Activated B cell treated with CpG ODN at 0.5 μM for 24 hours (primary cell): ENCODE data around the gene IGSF5. TPM values are rescaled to one million over a fixed set of nuclear protein-coding genes. Genes with fewer than 3 reads are reported as not detected.

Source experiments
- ATAC-seq: fragments of 200-7000 bp; cut with Tn5 transposase; one replicate; pipeline ENCODE4 v1.10.0; 2021; ENCODE audit warnings: low read depth, mild to moderate bottlenecking, moderate library complexity
- CTCF ChIA-PET: fragments of 350-600 bp; sonication (Branson Sonifier 250); formaldehyde crosslinking; loops from one replicate; lab custom pipeline; 2021; ENCODE audit warnings: antibody characterized with exemption; lab: Charles Lee
- POLR2A ChIA-PET: fragments of 350-600 bp; sonication (Branson Sonifier 250); formaldehyde crosslinking; loops from one replicate; lab custom pipeline; 2021; ENCODE audit warnings: antibody characterized with exemption; lab: Charles Lee
- DNase-seq: peaks from one replicate; pipeline ENCODE4 v3.0.0; 2022
- H3K27ac Mint-ChIP-seq: one replicate; pipeline ENCODE4 v1.8.0; 2020; ENCODE audit warnings: mixed read lengths
- H3K27me3 Mint-ChIP-seq: one replicate; pipeline ENCODE4 v1.8.0; 2021; ENCODE audit warnings: mixed read lengths
- H3K36me3 Mint-ChIP-seq: one replicate; pipeline ENCODE4 v1.8.0; 2021; ENCODE audit warnings: low read depth, mixed read lengths
- H3K4me1 Mint-ChIP-seq: one replicate; pipeline ENCODE4 v1.8.0; 2021; ENCODE audit warnings: mixed read lengths
- H3K4me3 Mint-ChIP-seq: one replicate; pipeline ENCODE4 v1.8.0; 2020; ENCODE audit warnings: mild to moderate bottlenecking, mixed read lengths
- H3K9me3 Mint-ChIP-seq: one replicate; pipeline ENCODE4 v1.8.0; 2020; ENCODE audit warnings: mixed read lengths
- CTCF ChIP-seq: fragments of 200-600 bp; IDR thresholded peaks from one replicate; pipeline ENCODE4 v1.8.0; 2022; ENCODE audit warnings: antibody characterized with exemption, mild to moderate bottlenecking
- intact Hi-C: fragments of 100-400 bp; cut with micrococcal nuclease; formaldehyde crosslinking; loops from one replicate; pipeline ENCODE4 v1.15.1; 2024
- total RNA-seq: library from RNA; stranded (reverse); gene quantifications from 2 replicates; pipeline ENCODE4 v1.2.3, GENCODE V29; 2022

The IGSF5 gene
- total RNA-seq, 1 donor from 2014 or later, result not detected

GRCh38 chr21:39707316-39707715 lies 37.7 kb upstream of the IGSF5 start:
- Mint-ChIP-seq H3K4me3 (no peak overlapping the region), H3K9me3 (peaks cover 9% of the 10 kb centered on the region), H3K27me3 (no peaks in the 10 kb centered on the region), H3K4me1 (no peaks in the 10 kb centered on the region), H3K36me3 (no peaks in the 10 kb centered on the region), H3K27ac (no peak overlapping the region)
- ATAC-seq (no peak), DNase-seq (no peak)
- TF ChIP-seq CTCF, result no peak
- ChIA-PET POLR2A (no interaction called here), CTCF (no interaction called here)
- intact Hi-C loops, result no loop called here

- no peaks in the 10 kb centered on the region for H3K9me3 Mint-ChIP-seq
- H3K4me3 Mint-ChIP-seq, result no peak overlapping the region
- H3K27ac Mint-ChIP-seq, result no peak overlapping the region
- H3K27me3 Mint-ChIP-seq, result no peaks in the 10 kb centered on the region
- DNase-seq (no peak), ATAC-seq (no peak)
- intact Hi-C loops, result no loop called here
- no peaks in the 10 kb centered on the region for H3K4me1 Mint-ChIP-seq
- no peak for TF ChIP-seq CTCF
- ChIA-PET POLR2A (no interaction called here), CTCF (interaction anchor here (1.0 kb wide), 1 partner anchor 43 kb away, joined by 3 read pairs; no protein-coding TSS in a partner anchor)
- H3K36me3 Mint-ChIP-seq, result no peaks in the 10 kb centered on the region
These were observed 34.1 kb upstream of the IGSF5 start for GRCh38 chr21:39710866-39711265.

GRCh38 chr21:39712273-39712672 lies 32.7 kb upstream of the IGSF5 start:
- no peaks in the 10 kb centered on the region for H3K9me3 Mint-ChIP-seq
- POLR2A ChIA-PET, result no interaction called here
- no peak overlapping the region for H3K4me3 Mint-ChIP-seq
- no peaks in the 10 kb centered on the region for H3K27me3 Mint-ChIP-seq
- H3K4me1 Mint-ChIP-seq, result no peaks in the 10 kb centered on the region
- H3K36me3 Mint-ChIP-seq, result no peaks in the 10 kb centered on the region
- intact Hi-C loops, result no loop called here
- no peak for ATAC-seq
- H3K27ac Mint-ChIP-seq, result no peak overlapping the region
- no peak for TF ChIP-seq CTCF
- DNase-seq, result no peak
- CTCF ChIA-PET, result no interaction called here

- TF ChIP-seq CTCF, result no peak
- ChIA-PET CTCF (no interaction called here), POLR2A (no interaction called here)
- no peak overlapping the region for H3K27ac Mint-ChIP-seq
- DNase-seq, result no peak
- no peaks in the 10 kb centered on the region for H3K9me3 Mint-ChIP-seq
- H3K4me3 Mint-ChIP-seq, result no peak overlapping the region
- H3K36me3 Mint-ChIP-seq, result no peaks in the 10 kb centered on the region
- intact Hi-C loops, result no loop called here
- no peaks in the 10 kb centered on the region for H3K4me1 Mint-ChIP-seq
- H3K27me3 Mint-ChIP-seq, result no peaks in the 10 kb centered on the region
- ATAC-seq, result no peak
These were observed 32.0 kb upstream of the IGSF5 start for GRCh38 chr21:39712976-39713375.

- peaks cover 3% of the 10 kb centered on the region for H3K27me3 Mint-ChIP-seq
- no peaks in the 10 kb centered on the region for H3K4me1 Mint-ChIP-seq
- POLR2A ChIA-PET, result no interaction called here
- ATAC-seq, result no peak
- no peaks in the 10 kb centered on the region for H3K9me3 Mint-ChIP-seq
- no peak for TF ChIP-seq CTCF
- H3K36me3 Mint-ChIP-seq, result no peaks in the 10 kb centered on the region
- H3K27ac Mint-ChIP-seq, result no peak overlapping the region
- no peak overlapping the region for H3K4me3 Mint-ChIP-seq
- intact Hi-C loops, result no loop called here
- no peak for DNase-seq
- CTCF ChIA-PET, result no interaction called here
These were observed 31.1 kb upstream of the IGSF5 start for GRCh38 chr21:39713905-39714304.
